Measurements from ENCODE around the gene FSTL1. TPM values are rescaled to one million over a fixed set of nuclear protein-coding genes. Genes with fewer than 3 reads are reported as not detected.

The FSTL1 gene
- total RNA-seq, 1 experiment from 2014 or later = 20.7 TPM

- TF ChIP-seq SIN3A (IDR thresholded peaks at IDR 0.05; ENCODE audit: low read depth) (no peak), POLR2A (IDR thresholded peaks at IDR 0.05; ENCODE audit: borderline replicate concordance, extremely low read depth, insufficient read depth, insufficient read length) (no peak), CBX3 (IDR thresholded peaks at IDR 0.05; ENCODE audit: low read depth) (no peak), CTCF (IDR thresholded peaks at IDR 0.05 in 2 of 3, conservative IDR thresholded peaks at IDR 0.05 in 1 of 3; ENCODE audit: borderline replicate concordance in 1 of 3, insufficient read depth in 1 of 3, low read depth in 2 of 3, low read length in 2 of 3) (no peak), MAX (IDR thresholded peaks at IDR 0.05) (no peak), REST (IDR thresholded peaks at IDR 0.05; ENCODE audit: low read depth) (no peak), ELF1 (IDR thresholded peaks at IDR 0.05; ENCODE audit: borderline replicate concordance, low read depth) (no peak), POLR2AphosphoS5 (IDR thresholded peaks at IDR 0.05; ENCODE audit: low read depth, low read length) (no peak), FOSL1 (IDR thresholded peaks at IDR 0.05; ENCODE audit: low read depth) (no peak), TCF7L2 (IDR thresholded peaks at IDR 0.05; ENCODE audit: borderline replicate concordance, extremely low read depth, insufficient read depth, insufficient read length) (no peak), ATF3 (IDR thresholded peaks at IDR 0.05) (no peak), ZBTB33 (IDR thresholded peaks at IDR 0.05; ENCODE audit: extremely low read depth, insufficient replicate concordance, low read length) (no peak), EZH2 (IDR thresholded peaks at IDR 0.05) (no peak), ZFX (IDR thresholded peaks at IDR 0.05) (no peak), EGR1 (IDR thresholded peaks at IDR 0.05; ENCODE audit: low read depth) (no peak)
- H3K9me2 ChIP-seq (ENCODE audit: insufficient read depth) = no peaks in the 10 kb centered on the region
- intact Hi-C loops (cut with micrococcal nuclease) = no loop called here
- no peak overlapping the region for H2AFZ ChIP-seq (ENCODE audit: low read depth, low read length, poor library complexity, severe bottlenecking)
- no peak overlapping the region for H3K9ac ChIP-seq (ENCODE audit: low read length)
- H3K4me1 ChIP-seq (ENCODE audit: control insufficient read depth in 1 of 2, insufficient read depth in 2 of 2, low read length in 2 of 2) = no peaks in the 10 kb centered on the region
- H3K9me3 ChIP-seq (ENCODE audit: control insufficient read depth in 1 of 2, insufficient read depth in 1 of 2, low read depth in 1 of 2, low read length in 2 of 2) = no peaks in the 10 kb centered on the region
- ATAC-seq (no peak), DNase-seq (ENCODE audit: low read depth, low spot score) (no peak)
- CTCF ChIA-PET = no interaction called here
- H3K27me3 ChIP-seq (ENCODE audit: insufficient read depth, low read length) = no peaks in the 10 kb centered on the region
- no peaks in the 10 kb centered on the region for H3K79me2 ChIP-seq (ENCODE audit: insufficient read depth, low read length)
- H4K20me1 ChIP-seq (ENCODE audit: insufficient read depth) = no peaks in the 10 kb centered on the region
- RAD21 ChIA-PET (ENCODE audit: low non-redundant PET in 1 of 2, low total read pairs in 2 of 2, uncharacterized antibody in 2 of 2, unreplicated experiment in 2 of 2) = no interaction called here
- no peak overlapping the region for H3K27ac ChIP-seq (ENCODE audit: low read depth, low read length)
- H3K4me2 ChIP-seq (ENCODE audit: low read length) = no peak overlapping the region
- H3K4me3 ChIP-seq (replicated peaks in 1 of 2; ENCODE audit: low read depth in 1 of 2, low read length in 2 of 2) = no peak overlapping the region
- POLR2A ChIA-PET = no interaction called here
- BruUV-seq (replicated peaks) = no TSS peak
- no peaks in the 10 kb centered on the region for H3K36me3 ChIP-seq (ENCODE audit: control insufficient read depth in 1 of 2, insufficient read depth in 2 of 2, low read length in 2 of 2)
Measured at GRCh38 chr3:120460862-120461261, 10.1 kb upstream of the FSTL1 start.

Measured in HCT116 (cell line).